Measurements from ENCODE around the gene ACTMAP.
A peak's percentile ranks its signal among the peaks of the same experiment; 100 is the strongest.
"Not testable (repeated sequence)": the region's sequence is repeated elsewhere in the genome, so short reads cannot be mapped to it uniquely, and the experiment has no call there.

The ACTMAP gene

GRCh38 chr19:40750058-40750873 lies at the start of gene ACTMAP:
Gene ACTMAP (minus strand): TSS chr19:40750477. CDS start chr19:40749803, 674 bp downstream.
- DNase-seq = peak; percentile 100

- peak; percentile 56 for DNase-seq
These were observed 49.5 kb upstream of the ACTMAP start for GRCh38 chr19:40799558-40800338.

DNA sequence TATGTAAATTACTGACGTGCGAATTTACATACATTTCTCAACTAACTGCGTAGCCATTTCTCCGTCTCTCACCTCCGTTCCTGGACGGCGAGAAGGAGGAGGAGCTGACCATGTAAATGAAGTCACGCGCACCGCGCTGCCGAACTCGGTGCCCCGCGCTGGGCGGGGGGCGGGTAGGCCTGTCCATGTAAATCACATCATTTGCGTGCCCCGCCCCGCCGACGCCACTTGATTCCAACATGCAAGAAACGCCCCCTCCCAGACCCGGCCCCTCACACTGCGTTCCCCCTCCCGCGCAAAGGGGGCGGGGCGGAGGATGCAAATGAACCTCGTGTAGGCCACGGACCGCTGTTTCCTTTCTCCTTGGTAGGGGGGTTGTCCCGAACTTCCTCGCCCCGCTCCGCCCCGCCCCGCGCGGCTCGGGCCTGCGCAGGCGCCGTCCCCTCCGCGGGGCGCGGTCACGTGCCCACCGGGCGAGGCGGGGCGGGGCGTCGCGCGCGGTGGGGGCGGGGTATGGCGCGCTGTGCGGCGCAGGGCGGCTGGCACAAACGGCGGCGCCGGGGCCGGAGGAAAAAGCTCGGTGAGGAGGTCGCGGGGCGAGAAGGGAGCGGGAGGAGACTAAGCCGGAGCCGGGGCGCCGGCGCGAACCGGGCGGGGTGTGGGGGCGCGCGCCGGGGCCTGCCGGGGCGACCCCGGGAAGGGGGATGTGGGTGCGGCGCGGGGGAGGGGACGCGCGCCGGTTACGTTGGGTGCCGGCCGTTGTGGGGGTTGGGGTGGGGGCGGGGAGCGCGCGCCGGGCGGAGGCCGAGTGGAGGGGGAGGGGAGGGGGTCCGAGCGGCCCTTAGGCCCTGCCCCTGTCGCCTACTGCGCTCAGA lies 48.6 kb upstream of the ACTMAP start, which contains the start of gene EGLN2:
Gene EGLN2, plus strand, starts transcription at position 509 of the 875 bp plus-strand sequence. CDS start 1,382 bp downstream, outside the sequence.
- DNase-seq = peak; percentile 100

DNA sequence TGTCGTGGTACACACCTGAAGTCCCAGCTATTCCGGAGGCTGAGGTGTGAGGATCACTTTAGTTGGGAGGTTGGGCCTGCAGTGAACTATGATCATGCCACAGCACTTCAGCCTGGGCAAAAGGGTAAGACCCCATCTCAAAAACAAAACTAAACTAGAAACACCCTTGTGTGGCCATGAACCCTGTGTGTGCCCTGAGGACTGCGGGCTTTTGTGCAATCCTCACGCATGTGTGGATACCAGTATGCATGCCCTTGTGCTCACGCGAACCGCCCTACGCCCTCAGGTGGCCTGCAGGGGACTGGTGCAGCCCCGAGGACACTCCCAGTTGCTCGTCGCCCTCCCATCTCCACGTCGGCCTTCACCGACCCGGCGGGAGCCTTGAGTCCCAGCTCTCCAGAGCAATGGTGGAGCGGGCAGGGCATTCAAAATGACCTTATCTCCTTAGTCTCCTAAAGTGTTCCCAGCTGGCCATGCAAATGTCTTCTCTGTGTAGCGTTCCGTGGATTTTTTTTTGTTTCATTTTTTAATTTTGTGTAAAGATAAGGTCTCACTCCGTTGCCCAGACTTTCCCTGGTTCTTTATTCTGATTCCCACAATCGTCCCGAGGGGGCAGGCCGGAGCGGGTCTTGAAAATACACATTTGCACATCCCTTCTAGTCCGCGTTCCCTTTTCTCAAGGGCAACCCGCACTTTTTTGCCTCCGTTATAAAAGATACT lies 47.8 kb upstream of the ACTMAP start:
- DNase-seq = peak; percentile 73

- DNase-seq = no peak
These were observed 47.1 kb upstream of the ACTMAP start for GRCh38 chr19:40797166-40797962.

GRCh38 chr19:40791996-40792395 lies 41.7 kb upstream of the ACTMAP start:
- DNase-seq = no peak

- DNase-seq = no peak
These were observed 41.1 kb upstream of the ACTMAP start for GRCh38 chr19:40791349-40791748.

GRCh38 chr19:40786060-40787037 lies 36.1 kb upstream of the ACTMAP start:
- DNase-seq = no peak

GRCh38 chr19:40785526-40785925 lies 35.2 kb upstream of the ACTMAP start:
- no peak for DNase-seq

GRCh38 chr19:40784146-40784545 lies 33.9 kb upstream of the ACTMAP start:
- DNase-seq = not testable (repeated sequence)

DNA sequence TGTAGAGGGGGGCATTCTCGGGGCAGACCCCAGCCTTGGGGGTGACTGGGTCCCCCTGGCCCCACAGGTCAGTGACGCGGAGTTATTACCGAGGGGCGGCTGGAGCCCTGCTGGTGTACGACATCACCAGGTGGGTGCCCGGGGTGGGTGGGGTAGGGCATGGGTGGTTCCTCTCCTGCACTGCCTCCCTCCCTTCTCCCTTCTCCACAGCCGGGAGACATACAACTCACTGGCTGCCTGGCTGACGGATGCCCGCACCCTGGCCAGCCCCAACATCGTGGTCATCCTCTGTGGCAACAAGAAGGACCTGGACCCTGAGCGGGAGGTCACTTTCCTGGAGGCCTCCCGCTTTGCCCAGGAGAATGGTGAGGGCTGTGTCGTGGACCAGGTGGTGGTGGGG lies 33.4 kb upstream of the ACTMAP start:
- DNase-seq = no peak

- no peak for DNase-seq
These were observed 30.9 kb upstream of the ACTMAP start for GRCh38 chr19:40781140-40781539.

GRCh38 chr19:40780582-40780981 lies 30.3 kb upstream of the ACTMAP start:
- DNase-seq = no peak

GRCh38 chr19:40778706-40779284 lies 28.5 kb upstream of the ACTMAP start:
- DNase-seq = peak; percentile 61

DNA sequence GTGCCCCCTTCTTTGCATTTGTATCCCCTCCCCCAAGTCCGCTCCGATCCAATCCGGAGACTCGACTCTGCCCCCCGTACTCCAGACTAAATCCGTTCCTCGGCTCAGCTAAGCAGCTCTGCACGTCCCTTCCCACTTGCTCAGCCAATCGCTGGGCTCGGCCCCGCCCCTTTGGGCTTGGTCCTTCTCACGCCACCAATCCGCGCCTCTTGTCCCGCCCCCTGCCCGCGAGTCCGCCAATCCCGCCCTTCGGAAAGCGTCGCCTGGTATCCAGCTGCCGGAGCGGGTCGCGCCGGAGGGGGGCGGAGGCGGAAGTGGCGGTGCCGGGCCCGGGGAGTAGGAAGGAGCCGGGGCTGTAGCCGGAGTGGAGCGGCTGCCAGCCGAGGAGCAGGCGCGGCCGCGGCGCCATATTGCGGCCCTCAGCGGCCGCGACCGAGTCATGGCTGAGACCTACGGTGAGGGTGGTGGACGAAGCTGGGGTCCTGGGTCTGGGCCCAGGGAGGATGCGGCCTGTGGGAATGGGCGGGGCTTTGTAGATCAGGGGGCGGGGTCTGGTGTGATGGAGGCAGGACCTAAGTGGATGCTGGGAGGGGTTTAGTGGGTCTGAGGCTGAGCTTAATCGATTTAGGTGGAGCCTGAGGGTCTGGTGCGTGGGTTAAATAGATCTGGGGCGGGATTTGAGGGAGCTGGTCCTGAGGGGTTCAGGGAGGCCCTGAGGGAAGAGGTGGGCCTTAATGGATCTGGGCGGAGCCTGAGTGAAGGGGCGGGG lies 27.8 kb upstream of the ACTMAP start, which contains the start of gene RAB4B:
Gene RAB4B, plus strand, starts transcription at position 311 of the 769 bp plus-strand sequence. Its CDS starts 129 bp downstream, at position 440.
- DNase-seq = peak; percentile 100

- DNase-seq = no peak
These were observed 27.3 kb upstream of the ACTMAP start for GRCh38 chr19:40777645-40777936.

DNA sequence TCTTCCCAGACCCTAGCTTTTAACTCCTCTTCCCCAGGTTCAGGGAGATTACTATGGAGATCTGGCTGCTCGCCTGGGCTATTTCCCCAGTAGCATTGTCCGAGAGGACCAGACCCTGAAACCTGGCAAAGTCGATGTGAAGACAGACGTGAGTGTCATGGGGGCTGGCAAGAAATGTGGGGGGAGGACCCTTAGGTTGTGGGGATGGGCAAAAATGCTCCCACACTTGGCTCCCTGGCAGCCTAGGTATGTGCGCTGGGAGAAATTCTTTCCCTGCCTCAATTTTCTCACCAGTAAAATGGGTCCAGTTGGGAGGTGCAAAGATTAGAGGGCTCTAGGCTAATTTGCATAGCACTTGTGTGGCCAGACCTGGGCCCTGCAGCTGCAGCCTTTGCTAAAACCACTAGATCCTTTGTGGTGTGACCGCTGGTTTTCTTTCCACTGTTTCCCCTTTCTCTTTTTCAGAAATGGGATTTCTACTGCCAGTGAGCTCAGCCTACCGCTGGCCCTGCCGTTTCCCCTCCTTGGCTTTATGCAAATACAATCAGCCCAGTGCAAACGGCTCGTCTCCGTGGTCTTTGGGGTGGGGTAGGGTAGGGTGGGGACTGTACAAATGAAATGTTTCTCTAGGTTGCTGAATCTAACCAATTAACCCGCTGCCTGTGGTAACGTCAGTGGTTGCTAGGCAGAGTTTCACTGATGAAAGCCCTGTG lies 26.8 kb upstream of the ACTMAP start:
- DNase-seq = peak; percentile 97

DNA sequence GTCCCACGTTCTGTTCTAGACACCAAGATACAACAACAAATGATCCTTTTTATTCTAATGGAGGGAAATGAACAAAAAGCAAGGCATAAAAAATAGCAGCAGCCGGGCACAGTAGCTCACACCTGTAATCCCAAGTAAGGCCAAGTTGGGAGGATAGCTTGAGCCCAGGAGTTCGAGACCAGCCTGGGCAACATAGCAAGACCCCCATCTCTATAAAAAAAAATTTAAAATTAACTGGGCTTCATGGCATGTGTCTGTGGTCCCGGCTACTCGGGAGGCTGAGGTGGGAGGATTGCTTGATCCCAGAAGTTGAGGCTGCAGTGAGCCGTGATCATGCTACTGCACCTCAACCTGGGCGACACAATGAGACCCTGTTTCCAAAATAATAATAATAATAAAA lies 26.1 kb upstream of the ACTMAP start:
- DNase-seq = no peak

Data from suppressor macrophage treated with lipopolysaccharide for 4 hours (primary cell).